ENCODE results near the gene TRIM43. TPM values are rescaled to one million over a fixed set of nuclear protein-coding genes. Genes with fewer than 3 reads are reported as not detected.
"Not testable (repeated sequence)": the region's sequence is repeated elsewhere in the genome, so short reads cannot be mapped to it uniquely, and the experiment has no call there.

Gene TRIM43
- not detected for total RNA-seq
- long read RNA-seq: 0 reads

- DNase-seq; H3K4me1 ChIP-seq; H3K9me3 ChIP-seq (replicated peaks); H3K4me3 ChIP-seq; intact Hi-C loops (cut with micrococcal nuclease); H3K36me3 ChIP-seq; H3K27ac ChIP-seq (replicated peaks); H3K27me3 ChIP-seq (ENCODE audit: low read depth): not testable (repeated sequence)
Observed at GRCh38 chr2:95591701-95592100, at the start of gene TRIM43. Gene TRIM43 (plus strand): TSS chr2:95592001. CDS start chr2:95594024, 2,023 bp downstream.

- no peak overlapping the region for H3K27ac ChIP-seq (replicated peaks)
- no peaks in the 10 kb centered on the region for H3K9me3 ChIP-seq (replicated peaks)
- H3K4me3 ChIP-seq: no peak overlapping the region
- TF ChIP-seq CTCF (IDR thresholded peaks at IDR 0.05; ENCODE audit: borderline replicate concordance): no peak
- intact Hi-C loops (cut with micrococcal nuclease): no loop called here
- H3K36me3 ChIP-seq: no peaks in the 10 kb centered on the region
- peaks cover 6% of the 10 kb centered on the region for H3K4me1 ChIP-seq
- peaks cover 9% of the 10 kb centered on the region for H3K27me3 ChIP-seq (ENCODE audit: low read depth)
- DNase-seq: no peak
Observed at GRCh38 chr2:95551055-95551568, 40.7 kb upstream of the TRIM43 start.

DNA sequence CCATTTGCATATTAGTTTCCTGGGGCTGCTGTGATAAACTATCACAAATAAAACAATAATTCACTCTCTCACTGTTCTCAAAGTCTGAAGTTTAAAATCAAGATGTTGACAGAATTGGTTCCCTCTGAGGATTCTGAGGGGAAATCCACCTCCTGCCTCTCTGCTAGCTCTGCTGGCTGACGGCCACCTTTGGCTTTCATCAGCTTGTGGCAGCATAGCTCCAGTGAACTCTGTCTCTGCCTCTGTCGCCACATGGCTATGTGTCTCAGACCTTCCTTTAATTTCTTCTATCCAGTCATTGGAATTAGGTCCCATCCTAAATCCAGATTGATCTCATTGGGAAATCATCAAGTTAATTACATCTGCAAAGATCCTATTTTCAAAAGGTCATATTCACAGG, 38.9 kb upstream of the TRIM43 start:
- no peak for TF ChIP-seq CTCF (IDR thresholded peaks at IDR 0.05; ENCODE audit: borderline replicate concordance)
- intact Hi-C loops (cut with micrococcal nuclease): no loop called here
- no peak overlapping the region for H3K4me3 ChIP-seq

DNA sequence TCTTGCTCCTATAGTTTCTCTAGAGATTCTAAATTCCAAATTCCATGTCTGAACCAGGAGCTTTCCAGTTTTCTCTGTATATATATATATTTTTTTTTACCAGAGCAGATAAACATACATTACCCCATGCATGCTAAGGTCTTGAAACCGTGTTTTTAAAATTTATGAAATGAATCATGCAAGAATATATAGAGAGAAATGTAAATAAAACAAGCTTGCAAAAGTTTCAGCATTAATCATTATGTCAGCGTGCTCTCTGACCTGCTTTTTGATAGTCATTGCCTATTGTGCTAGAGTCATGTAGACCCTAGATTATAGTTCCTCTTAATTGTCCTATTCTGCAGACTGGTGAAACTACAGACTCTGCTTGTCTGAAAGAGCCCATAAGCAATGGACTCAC, 22.6 kb upstream of the TRIM43 start:
- H3K27ac ChIP-seq (replicated peaks): no peak overlapping the region
- no peak for TF ChIP-seq CTCF (IDR thresholded peaks at IDR 0.05; ENCODE audit: borderline replicate concordance)
- H3K36me3 ChIP-seq: no peaks in the 10 kb centered on the region
- no peaks in the 10 kb centered on the region for H3K4me1 ChIP-seq
- intact Hi-C loops (cut with micrococcal nuclease): no loop called here
- H3K27me3 ChIP-seq (ENCODE audit: low read depth): peaks cover 48% of the 10 kb centered on the region
- no peak for DNase-seq
- no peaks in the 10 kb centered on the region for H3K9me3 ChIP-seq (replicated peaks)
- no peak overlapping the region for H3K4me3 ChIP-seq

More for the DNA sequence above, 38.9 kb upstream of the TRIM43 start:
- H3K36me3 ChIP-seq: no peaks in the 10 kb centered on the region
- H3K27ac ChIP-seq (replicated peaks): no peak overlapping the region
- peaks cover 6% of the 10 kb centered on the region for H3K4me1 ChIP-seq
- H3K9me3 ChIP-seq (replicated peaks): no peaks in the 10 kb centered on the region
- H3K27me3 ChIP-seq (ENCODE audit: low read depth): peaks cover 9% of the 10 kb centered on the region
- DNase-seq: peak; percentile 53

DNA sequence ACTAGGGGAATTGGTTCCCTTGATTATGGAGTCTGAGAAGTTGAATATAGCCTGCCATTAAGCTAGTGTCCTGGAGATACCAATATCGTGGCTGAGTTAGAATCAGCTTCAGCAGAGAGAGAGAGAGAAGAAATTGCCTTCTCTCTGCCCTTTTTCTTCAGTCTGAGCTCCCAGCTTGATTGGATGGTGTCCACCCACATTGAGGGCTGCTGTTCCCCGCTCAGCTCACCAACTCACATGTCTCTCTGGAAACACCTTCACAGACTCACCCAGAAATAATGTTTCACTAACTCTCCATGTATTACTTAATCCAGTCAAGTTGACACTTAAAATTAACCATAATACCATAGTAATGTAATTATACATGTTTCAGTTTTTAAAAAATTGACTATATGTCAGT, 17.9 kb upstream of the TRIM43 start:
- no peak overlapping the region for H3K4me3 ChIP-seq
- no peak for DNase-seq
- H3K27ac ChIP-seq (replicated peaks): no peak overlapping the region
- peaks cover 34% of the 10 kb centered on the region for H3K27me3 ChIP-seq (ENCODE audit: low read depth)
- intact Hi-C loops (cut with micrococcal nuclease): no loop called here
- no peaks in the 10 kb centered on the region for H3K36me3 ChIP-seq
- H3K9me3 ChIP-seq (replicated peaks): no peaks in the 10 kb centered on the region
- TF ChIP-seq CTCF (IDR thresholded peaks at IDR 0.05; ENCODE audit: borderline replicate concordance): no peak
- no peaks in the 10 kb centered on the region for H3K4me1 ChIP-seq

DNA sequence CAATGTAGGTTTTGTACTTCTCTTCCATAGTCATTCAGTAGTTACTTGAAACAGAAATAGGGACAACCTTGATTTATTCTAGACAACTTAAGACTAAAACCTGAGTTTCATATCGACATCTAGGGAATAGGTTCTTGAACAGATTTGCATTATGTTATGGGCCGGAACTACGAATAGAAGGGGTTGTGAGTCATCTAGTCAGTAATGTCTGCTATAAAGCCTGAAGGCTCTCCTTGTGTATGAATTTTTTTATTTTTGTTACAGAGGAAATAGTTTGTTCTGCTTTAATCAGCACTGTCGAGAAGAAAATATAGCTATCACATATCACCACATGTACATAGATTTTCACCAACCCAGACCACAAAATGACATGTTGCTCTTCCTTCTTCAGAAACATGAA, 17.3 kb upstream of the TRIM43 start:
- H3K36me3 ChIP-seq: no peaks in the 10 kb centered on the region
- no peaks in the 10 kb centered on the region for H3K4me1 ChIP-seq
- no peaks in the 10 kb centered on the region for H3K9me3 ChIP-seq (replicated peaks)
- no peak for TF ChIP-seq CTCF (IDR thresholded peaks at IDR 0.05; ENCODE audit: borderline replicate concordance)
- peaks cover 28% of the 10 kb centered on the region for H3K27me3 ChIP-seq (ENCODE audit: low read depth)
- DNase-seq: no peak
- no peak overlapping the region for H3K27ac ChIP-seq (replicated peaks)
- intact Hi-C loops (cut with micrococcal nuclease): no loop called here
- H3K4me3 ChIP-seq: no peak overlapping the region
